Measurements from ENCODE around the gene PRUNE2.

GRCh38 chr9:76803083-76803482 is 102.8 kb downstream of the PRUNE2 start:
- TF ChIP-seq CTCF (IDR thresholded peaks at IDR 0.05): no peak
- no peak for TF ChIP-seq POLR2A (IDR thresholded peaks at IDR 0.05)
- no peak for TF ChIP-seq POLR2AphosphoS5 (IDR thresholded peaks at IDR 0.05)

Data from breast epithelium (tissue), 3 donors.